IPS DF 4.7 (cell line): Measurements from ENCODE around the gene RHOBTB1.

Experiments used
- DNase-seq: peaks from one replicate; pipeline ENCODE4 v3.0.0-alpha.2; 2013; ENCODE audit warnings: low spot score; ENCODE audit errors: extremely low read depth

Gene RHOBTB1

DNA sequence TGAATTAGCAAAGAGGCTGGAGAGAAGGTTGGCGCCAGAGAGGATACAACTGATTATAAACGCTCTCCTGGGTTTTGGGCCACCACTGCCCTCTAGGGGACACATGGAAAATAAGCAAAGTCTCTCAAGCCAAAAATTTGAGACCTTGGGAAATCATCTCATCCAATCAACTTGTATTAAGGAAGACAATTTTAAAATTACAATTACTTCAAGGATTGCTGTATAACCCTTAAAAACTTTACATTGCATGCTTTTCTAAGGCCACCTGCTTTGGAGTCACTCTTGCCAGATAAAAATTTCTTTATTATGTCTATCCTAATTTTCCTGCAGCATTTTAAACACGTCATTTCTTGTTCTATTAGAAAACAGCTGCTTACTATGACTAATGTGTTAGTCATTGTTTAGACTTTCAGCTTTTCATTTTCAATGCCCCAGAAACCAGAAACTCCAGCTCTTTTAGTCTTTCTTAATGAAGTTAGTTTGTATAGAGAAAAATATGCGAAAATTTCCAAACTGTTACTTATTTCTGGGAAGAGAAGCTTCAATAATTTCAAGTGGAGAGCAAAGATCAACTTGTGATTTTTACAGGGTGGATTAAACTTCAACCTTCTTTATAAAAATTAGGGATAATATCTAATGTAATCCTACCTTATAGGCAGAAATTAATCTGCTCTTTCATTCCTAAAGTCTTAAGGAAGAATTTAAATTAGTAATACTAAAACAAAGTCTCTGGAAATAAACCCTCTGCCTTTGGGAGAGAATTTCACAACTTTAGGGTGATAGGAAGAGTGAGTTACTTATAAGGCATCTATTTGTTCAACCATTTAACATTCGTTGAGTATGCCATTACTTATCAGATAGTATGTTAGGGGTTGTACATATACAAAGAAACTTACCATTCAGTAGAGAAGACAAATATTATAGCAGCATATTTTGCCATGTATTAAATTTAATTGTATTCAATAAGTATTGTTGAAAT is 20.6 kb upstream of the RHOBTB1 start:
- DNase-seq, result peak; percentile 53

DNA sequence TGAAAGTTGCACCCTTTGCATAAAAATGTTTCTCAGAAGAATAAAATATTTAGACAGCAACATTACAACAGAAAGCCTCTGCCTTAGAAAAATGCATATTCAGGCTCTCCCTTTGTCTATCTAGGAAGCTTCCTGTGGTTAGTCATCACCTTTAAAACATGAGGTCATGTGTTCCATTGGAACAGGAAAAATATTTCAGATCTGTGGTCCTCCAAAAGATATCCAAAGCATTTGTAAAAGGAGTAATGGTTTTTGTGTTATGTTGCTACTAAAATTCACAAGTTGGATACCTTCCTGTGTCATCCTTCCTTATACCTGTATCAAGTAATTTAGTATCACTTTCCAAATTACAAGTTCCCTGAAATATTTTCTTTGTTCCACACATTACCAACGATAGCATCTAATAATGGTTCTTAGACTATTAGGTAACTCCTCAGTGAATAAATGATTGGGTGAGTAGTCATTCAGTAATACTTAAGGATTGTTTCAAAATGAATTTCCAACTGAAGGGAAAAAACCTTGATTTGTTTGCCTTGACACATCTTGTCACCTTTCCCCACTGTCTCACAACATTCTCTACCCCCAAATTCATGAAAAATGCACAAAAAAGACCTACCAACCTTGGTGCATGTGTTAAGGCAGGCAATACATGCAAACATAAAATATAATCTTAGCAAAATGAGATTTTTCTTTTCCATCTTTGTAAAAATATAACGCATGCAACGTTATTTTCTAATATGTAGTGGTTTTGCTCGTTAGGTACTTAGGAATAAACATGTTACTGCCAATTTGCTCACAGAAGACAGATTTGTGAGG is 19.7 kb upstream of the RHOBTB1 start:
- no peak for DNase-seq

DNA sequence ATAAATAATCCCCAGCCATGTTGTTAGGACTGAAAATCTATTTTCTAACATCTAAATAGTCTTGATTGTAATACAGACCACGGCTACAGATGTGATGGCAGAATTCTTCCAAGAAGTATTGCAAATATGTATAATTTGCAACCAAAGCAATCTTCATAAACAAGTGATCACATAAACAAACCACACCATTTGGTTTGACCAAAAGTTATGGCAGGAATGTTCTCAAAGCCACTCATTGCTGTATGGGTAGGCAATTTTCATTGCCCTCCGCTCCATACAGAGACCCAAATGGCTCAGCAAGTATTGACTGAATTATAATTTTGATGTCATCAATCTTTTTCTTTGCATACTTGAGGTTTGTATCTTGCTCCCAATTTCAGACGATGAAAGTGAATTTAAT is 19.0 kb upstream of the RHOBTB1 start:
- DNase-seq, result no peak

DNA sequence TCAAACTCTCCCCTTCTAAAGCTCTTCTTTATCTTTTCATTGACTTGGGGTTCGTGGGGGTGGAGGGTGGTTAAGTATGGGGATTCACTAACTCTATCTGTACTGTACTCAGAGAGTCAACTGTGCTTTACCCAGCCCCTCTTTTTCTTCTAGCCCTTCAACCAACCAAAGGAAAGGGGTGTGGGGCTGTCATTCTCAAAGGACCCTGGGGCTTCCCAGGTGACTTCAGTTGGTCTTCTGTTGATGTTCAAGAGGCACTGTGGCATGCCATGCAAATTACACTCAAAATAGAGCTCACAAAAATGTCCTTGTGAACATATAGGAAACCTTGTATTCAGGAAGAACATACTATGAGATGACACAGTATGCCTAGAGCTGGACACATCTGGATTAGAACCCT is 16.9 kb upstream of the RHOBTB1 start:
- no peak for DNase-seq

DNA sequence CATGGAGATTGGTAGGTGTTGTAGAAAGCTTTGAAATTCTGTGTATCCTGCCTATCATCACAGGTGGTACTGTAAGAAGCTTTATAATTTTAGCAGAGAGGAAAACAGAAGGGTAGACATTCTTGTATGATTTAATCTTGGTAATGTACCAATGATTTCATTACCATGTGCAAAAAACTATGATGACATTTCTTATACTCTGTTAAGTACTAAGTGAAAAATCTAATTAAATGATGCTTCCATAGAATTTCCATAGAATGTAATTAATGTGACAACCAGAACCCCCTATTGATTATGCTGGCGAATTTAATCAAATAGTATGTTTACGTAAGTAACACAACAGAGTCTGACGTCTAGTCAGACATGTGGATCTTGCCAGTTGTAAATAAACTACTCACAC is 16.0 kb upstream of the RHOBTB1 start:
- no peak for DNase-seq

DNA sequence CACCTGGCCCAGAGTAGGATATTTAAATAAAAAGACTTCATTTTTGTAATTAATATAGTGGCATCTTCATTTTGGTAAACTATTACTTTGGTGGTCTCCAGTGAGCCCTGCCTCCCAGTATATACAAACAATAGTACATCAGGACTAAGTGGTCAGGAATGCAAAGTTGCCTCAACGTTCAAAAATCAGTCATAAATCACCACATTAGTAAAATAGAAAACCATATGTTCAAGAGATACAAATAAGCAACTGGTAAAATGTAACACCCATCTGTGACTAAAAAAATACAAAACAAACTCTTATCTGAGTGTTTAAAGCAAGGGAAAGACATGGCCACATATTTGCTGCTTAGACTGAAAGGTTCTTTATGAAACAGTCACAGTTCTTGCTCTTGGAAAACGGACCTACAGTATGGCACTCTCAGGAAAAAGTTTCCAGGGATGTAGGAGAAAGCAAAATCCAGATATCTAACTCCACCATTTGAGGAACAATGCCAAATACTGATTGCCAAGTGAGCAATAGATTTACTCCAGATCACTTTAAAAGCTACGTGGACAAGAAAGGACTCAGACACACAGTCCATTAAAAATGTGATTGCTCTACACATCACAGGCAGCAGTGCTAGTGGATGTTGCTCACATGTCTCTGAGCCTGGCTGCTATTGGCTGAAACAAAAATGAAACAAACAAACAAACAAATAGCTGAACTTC is 15.1 kb upstream of the RHOBTB1 start:
- no peak for DNase-seq

DNA sequence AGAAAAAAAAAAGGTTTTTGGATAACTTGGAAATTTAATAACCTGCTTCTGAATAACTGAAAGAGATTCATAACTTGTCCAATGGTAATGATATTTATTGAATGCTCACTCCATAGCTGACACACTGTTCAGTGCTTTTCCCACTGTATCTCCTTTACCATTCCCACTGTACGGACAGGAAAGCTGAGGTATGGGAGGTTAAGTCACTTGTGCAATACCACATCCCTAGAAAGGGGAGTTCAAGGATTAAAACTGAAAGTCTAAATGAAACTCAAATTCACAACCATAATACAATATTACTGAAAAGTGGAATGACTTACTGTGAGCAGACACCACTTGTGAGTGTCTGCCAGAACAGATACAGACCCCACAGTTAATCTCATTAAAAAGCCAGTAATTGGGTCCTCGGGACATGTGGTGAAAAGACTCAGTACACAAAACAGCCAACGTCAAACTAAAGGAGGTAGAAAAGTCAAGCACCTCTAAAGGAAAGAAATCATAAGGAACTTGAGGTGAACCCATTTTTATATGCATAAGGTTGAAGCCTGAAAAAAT is 13.8 kb upstream of the RHOBTB1 start:
- DNase-seq, result no peak

DNA sequence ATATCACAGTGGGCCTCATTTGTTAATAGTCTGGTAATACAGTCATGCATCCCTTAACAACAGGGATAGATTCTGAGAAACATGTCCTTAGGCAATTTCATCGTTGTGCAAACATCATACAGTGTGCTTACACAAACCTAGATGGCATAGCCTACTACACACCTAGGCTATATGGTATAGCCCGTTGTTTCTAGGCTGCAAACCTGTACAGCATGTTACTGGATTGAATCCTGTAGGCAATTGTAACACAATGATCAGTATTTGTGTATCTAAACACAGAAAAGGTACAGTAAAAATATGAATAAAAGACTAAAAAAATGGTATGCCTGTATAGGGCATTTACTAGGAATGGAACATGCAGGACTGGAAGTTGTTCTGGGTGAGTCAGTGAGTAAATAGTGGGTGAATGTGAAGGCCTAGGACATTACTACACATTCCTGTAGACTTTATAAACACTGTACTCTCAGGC is 12.0 kb upstream of the RHOBTB1 start:
- no peak for DNase-seq

DNA sequence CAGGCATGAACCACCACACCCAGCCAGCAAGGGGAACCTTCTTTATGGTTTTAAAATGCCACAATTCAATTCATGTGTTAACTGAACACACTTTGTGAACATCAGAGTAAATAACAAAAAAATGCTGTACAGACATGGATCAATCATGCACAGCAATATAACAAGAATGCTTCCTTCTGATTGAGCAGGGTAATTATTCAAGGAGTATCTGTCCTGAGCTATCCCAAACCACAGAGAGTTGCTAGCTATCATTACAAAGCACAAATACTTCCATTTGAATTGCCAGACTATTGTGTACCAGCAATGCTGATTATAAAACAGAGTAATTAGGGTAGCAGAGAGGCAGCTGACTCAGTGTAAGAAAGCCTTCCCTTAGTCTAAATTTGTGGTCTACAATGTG is 11.3 kb upstream of the RHOBTB1 start:
- no peak for DNase-seq

DNA sequence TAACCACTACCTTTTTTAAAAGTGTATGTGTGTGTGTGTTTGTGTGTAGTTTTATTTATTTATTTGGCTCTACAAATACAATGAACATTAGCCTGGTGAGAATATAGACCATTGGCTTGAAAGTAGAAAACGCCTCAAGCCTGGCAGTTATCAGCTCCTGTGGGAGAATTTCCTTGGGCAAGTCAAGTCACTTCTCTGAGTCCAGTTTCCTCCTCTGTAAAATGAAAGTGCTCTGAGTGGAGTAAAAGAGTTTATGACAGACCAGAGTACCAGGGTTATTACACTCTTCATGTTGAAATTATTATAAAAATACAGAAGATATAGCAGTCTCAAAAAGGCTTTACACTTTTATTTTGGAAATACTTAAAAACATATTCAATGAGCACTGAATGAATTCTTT is 10.1 kb upstream of the RHOBTB1 start:
- DNase-seq, result no peak

DNA sequence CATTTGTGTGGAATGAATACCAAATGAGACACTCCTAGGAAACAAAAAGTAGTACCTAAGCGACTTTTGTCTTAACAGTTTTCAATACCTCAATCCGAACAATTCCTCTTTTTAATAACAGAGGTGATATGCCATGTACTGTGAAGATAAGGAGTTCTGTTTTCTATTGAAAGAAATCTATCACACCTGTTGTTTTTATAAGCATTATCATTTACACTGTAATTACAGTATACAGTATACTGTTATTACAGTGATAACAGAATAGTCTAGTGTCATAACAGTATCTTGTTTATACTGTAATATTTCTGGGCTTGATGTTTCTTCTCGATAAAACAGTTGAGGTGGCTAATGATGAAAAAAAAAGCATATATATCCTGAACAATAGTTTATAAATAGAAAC is 9.4 kb upstream of the RHOBTB1 start:
- no peak for DNase-seq

DNA sequence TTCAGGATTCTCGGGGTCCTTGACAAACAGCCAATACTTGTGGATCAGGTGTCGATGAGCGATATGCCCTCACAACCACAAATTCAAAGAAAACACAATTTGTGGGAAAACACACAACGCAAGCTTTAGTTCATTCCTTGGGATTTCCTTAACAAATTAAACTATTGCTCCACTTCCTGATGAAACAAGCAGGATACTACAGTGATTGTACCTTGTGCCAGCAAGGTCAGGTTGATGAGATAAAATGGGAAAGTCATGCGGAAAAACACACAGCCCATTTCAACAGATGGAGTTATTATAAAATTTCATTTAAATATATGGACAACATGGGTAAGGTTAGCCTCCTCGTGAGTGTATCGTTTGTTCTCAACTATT is 8.8 kb upstream of the RHOBTB1 start:
- no peak for DNase-seq

DNA sequence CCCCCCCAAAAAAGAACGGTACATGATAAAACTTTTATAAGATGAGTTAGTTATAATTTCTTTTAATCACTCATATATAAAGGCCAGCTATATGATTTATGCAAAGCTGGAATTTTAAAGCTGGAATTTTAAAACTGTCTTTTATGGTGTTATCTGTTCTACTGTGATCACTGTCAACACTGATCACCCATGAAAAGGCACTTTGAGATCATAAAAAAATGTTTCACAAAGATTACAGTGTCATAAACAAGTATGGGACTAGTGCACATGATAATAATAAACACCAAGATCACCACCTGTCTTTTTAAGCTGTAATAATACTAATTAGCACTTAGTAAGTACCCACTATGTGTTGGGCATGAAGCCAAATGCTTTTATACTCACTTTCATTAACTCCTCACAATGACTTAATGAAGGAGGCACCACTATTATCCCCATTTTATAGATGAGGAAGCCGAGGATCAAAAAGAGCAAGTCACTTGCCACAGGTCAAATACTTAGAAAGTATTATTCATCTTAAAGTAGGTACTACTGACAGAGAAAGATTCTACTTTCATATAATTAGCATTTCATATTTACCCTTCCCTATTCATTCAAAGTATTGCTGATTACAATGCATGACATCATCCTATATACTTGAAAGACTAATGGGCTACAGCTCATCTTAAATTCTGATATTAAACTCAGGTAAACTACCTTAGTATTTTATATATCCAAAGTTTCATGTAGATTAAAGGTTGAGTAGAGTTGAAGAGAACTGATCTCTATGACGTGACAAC is 8.3 kb upstream of the RHOBTB1 start:
- no peak for DNase-seq

DNA sequence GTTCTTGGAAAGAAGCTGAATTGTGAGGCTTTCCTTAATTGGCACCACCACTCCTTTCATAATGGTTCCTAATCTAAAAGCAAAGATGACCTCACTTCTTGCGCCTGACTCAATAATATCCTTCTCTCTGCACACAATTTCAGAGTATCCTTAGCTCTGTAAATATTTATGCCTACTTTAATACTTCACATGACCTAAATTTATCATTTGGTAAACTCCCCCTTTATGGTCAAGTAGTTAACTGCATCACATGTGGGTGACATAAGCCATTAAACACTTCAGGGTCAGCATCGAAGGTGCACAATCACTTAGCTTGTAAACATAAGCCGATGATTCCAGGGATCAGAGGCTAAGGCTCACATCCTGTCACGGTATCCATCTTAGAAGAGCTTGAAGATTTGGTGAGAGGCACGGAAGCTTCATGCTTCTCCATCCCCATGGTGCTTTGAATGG is 7.3 kb upstream of the RHOBTB1 start:
- DNase-seq, result no peak

DNA sequence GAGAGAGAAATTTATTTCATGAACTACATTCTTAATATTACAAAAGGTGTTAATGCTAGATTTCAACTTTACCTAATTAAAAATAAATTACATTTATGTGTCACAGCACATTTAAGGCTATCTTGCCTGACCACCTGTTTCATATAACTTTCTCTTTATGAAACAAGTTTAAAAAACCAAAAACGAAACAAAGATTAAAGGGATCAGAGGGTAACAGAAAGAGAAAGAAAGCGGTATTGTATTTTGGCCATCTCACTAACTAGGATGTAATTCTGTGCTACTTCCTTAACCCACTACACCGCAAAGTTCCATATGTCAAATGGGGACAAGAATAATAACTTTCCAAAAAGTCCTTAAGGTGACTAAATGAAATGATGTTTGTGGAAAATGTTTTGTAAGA is 6.3 kb upstream of the RHOBTB1 start:
- DNase-seq, result no peak

DNA sequence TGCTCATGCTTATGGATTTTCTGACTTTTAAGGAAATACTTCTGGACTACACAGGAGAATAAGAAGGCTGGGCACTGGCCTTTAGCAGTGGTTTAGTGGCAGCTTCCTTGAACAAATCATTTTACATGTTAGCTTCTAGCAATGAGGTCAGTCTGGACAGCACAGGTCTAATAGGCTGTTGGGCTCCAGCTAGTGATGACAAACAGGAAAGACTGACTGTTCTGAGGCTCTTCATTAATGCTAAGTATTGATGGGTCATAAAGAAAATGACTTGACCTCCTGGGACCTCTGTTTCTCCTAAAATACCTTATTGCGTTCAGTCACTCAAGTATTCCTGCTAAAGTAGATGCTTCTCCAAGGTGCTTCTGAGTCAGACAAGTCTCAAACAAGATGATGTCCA is 4.9 kb upstream of the RHOBTB1 start:
- DNase-seq, result no peak

DNA sequence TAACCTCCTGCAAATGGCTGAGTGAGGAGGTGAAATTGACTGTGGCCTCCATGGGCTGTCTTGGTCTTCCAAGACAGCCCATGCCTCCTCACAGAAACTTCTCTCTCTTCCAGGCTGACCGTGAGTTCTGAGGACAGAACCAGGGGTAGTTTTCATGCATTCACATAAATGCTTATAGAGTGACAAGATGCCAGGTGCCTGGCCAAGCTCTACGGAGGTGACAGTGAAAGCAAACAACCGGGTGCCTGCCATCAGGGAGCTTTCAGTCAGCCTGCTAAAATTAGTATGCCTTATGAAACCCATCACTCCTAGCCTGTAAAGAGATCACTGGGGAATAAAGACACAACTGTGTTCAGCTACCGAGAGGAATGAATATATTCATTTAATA is 919 bp upstream of the RHOBTB1 start:
- DNase-seq, result no peak

DNA sequence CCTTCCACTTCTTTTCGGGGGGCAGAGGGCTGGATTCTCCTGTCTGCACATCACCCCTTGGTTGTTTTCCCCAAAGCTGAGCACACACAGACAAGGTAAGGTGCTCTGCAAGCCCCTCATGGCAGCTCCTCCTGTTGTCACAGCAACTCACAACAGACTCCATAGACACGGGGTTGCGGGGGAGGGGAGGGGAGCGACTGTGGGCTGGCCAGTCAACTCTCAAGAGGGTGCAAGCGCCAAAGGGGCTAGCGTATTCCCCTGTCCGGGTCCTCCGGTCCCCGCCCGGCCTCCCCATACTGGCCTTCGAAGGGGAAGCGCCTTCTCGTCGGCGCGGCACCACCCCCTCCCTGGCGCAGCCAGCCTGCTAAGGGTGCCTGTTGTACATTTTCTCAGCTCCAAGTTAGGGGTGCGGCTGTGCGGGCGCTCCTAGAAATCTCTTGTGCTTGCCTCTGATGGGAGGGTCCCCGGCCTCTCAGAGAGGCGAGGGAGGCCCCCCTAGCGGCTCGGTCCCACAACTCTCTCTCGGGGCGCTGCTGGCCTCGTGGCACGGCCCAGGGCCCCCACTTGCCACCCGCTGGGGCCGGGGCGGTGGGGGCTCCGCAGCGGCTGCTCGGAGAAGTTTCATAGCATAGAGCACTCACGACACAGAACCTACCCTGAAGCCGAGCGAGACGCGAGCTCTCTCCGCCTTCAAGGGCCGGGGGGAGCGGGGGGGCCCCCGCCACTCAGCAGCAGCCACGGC is 498 bp downstream of the RHOBTB1 start:
- DNase-seq, result no peak

DNA sequence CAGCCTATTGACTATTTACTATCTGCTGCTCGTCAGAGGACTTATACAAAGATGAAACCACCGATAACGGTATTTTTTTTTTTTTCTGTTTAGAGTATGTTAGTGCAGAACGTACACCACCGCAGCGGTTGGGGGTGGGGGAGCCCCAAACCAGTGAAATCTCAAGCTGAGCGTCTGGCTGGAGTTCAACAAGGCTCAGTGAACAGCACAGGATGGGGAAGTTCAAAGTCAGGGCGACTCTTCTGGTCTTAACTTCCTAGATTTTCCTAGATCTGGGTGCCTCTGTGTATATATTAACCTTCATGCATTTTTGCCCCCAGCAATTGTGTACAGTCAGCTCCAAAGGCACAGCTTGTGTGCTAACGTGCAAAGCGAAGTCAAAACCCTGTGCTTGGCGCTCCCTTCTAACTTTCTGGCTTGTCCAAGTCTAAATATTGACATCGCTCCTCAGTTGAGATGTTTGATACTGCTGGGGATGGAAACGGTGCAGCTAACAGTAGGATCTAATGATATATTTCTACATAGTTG is 1.1 kb downstream of the RHOBTB1 start:
- no peak for DNase-seq
